DMS114 treated with DMSO at 0.1 percent for 48 hours (cell line): Measurements from ENCODE around the gene ZNF674.
"Not testable (repeated sequence)": the region's sequence is repeated elsewhere in the genome, so short reads cannot be mapped to it uniquely, and the experiment has no call there.

ENCODE experiments used
- DNase-seq: peaks from one replicate; lab custom pipeline; 2025; ENCODE audit not compliant: unreplicated experiment; lab: John Stamatoyannopoulos, UW

Gene ZNF674

DNA sequence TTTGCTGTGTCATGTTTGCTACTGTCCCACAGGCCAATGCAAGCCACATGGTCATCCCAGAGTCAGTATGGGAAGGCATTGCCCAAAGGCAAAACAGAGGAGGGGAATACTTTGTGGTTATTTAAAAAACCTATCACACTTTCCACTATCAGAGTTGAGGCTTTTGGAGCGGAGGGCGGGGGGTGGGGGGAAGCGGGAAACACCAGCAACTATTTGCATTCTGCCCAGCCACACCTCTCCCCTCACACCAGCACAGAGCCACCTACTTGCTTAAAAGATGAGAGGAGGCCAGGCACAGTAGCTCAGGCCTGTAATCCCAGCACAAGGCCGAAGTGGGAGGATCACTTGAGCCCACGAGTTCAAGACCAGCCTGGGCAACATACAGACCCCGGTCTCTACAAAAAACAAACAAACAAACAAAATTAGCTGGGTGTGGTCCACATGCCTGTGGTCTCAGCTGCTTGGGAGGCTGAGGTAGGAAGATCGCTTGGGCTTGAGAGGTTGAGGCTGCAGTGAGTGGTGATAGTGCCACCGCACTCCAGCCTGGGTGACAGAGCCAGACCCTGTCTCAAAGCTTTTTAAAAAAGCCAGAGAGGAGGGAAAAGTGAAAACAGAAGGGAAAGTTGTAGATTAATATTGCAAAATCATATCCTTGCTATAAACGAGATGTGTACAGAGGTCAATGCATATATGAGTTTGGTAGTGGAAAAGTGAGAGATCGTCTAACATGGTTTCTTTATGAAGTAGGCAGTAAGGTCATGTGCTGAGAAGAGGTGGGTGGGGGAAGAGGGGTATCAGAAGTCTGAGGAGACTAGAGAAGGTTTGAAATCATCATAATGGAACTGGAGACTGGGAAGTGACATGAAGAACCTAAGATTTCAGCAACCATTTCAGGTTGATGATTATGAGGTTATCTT, 26.5 kb upstream of the ZNF674 start:
- DNase-seq: no peak

DNA sequence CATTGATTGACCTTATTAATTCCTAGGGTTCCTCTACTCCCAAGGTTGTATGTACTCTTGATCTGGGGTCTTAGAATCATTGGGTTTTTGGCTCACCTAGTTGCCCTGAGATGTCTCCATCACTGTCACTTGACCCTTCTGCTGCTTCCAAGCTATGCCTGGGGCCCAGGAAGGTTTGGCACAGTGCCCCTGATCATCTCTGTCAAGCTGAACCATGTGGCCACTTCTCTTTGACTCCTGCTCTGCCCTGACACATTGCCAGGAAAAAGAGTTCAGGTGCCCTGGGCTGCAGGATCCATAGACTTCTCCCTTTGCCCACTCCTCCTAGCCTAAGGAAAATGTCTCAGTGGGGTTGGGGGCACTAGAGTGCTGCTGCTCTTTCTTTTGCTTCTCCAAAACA, 24.4 kb upstream of the ZNF674 start:
- no peak for DNase-seq

DNA sequence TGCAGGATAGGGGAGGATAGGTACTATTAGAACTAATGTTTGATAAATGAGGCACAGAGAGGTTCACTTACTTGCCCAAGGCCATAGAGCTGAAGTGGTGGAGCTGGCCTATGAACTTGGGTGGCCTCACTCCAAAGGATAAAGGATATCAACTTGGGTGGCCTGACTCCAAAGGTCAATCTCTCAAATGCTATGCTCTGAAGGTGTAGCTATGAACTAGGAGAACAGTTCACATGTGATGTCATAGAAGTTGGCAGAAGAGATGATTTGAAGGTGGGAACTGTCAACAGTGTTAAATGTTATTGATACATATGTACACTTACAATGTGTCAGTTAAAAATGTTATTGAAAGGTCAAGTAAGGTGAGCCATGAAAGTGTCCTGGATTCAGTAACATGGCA, 22.2 kb upstream of the ZNF674 start:
- DNase-seq: no peak

DNA sequence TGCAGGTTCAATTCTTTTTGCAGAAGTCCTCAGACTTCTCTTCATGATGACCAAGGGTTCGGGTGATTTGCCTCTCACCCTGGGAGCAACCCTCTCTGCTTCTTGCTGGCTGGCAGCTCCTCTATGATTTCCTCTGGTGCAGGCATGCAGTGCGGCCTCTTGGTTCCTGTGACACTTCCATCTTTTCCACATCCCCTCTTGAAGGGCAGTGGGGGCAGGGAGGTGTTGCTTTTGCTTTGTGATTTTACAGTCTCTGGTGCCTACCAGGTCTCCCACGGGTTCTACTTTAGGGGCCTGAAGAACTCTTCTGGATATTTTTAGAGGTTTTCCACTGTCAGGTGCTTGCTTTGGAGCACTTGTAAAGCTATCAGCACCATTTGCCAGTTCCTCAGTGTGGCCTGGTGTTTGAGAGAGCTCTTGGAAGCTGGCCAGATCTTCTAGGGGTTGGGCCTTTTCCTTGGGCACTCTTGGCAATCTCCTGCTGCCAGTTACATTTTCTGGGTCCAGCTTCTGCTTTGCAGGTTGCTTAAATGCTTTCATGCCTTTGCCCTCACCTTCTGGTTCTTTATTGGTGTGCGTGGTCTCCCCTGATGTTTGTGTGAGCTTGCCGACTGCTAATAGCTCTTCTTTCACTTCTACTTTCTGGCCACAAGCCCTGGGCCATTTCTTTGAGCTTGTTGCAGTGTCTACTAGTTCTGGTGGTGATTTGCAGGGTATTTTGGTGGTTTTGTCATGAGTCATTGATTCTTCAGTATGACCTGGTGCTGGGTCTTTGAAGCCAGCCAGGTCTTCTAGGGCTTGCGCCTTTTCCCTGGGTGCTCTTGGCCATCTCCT, 16.8 kb upstream of the ZNF674 start:
- DNase-seq: no peak

DNA sequence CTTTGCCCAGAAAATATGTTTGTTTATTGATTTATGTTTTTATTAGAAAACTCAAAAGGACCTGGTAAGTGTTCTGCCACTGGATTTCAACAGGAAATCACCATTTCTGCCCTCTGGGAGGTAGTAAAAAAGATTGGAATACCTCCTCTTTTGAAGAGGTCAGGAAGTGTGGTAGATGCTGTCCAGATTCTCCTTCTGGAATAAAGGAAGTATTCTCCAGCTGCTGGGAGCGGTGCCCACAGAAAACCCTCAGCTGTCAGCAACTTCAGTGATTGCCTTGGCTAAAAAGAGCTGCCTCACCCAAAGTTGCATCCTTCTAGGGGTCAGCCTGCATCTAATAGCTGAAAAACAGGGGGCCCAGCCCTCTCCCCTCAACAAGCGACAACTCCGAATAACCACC, 13.8 kb upstream of the ZNF674 start:
- DNase-seq: no peak

DNA sequence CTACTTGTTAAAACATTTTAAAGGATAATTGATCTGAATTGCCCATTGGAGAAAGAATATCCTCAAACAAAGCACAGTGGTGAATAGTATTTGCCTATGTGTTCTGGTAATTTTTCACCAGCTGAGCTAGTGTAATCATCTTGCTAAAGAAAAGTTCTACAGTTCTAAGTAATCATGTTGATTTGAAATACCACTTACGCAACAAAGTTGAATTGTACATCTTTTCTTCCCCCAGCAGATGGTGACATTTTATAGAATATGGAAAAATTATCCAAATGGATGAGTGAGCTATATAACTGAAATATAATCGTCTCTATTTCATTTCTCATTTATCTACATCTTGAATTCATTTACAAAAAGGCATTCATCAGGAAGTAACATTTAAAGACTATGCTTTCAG, 9.7 kb upstream of the ZNF674 start:
- DNase-seq: no peak

DNA sequence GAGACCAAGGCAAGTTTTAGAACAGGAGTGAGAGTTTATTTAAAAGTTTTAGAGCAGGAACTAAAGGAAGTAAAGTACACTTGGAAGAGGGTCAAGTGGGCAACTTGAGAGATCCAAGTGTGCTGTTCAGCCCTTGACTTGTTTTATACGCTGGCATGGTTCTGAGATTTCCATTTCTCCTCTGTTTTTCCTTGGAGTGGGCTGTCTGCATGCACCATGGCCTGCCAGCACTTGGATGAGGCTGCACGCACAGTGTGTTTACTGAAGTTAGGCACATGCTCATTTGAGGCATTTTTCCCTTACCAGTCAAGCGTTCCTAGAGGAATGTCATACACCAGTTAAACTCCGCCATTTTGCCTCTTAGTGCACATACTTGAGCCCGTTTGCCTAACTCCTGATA, 8.7 kb upstream of the ZNF674 start:
- no peak for DNase-seq

DNA sequence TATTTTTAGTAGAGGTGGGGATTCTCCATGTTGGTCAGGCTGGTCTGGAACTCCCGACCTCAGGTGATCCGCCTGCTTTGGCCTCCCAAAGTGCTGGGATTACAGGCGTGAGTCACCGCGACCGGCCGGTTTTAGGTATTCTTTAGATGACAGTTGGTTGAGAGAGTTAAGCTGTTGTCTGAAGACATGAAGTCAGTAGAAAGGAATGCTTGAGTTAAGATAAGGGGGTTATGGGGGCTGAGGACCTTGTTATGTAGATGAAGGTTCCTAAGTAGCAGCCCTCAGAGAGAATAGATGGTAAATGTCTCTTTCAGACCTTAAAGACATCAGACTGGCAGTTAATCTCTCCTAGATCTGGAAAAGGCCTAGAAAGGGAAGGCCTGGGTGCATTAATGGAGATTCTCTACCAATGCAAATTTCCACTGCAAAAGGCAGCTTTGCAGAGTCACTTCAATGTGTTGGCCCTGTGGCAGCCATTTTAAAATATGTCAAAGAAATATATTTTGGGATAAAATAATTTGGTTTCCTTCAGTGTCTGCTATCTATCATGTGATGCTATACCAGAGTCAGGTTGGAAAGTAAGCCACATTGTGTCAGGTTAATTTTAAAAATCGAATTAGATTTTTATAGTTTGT, 6.4 kb upstream of the ZNF674 start:
- DNase-seq: no peak

DNA sequence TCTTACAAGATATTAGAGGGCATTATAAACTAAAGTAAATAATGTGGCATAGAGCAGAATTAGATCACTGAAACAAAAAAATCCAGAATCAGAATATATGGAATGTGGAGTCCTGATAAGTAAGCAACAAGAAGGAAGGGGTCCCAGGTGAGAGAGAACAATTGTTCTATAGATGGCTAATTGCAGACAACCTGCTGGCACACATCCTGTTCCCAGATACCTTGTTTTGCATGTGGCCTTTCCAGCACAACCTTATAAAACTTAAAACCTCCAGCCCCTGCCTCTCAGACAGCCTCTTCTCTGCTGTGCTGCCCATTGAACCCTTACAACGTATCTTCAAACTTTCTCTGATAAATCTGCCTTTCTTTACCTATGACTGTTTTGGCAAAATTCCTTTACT, 4.7 kb upstream of the ZNF674 start:
- no peak for DNase-seq

DNA sequence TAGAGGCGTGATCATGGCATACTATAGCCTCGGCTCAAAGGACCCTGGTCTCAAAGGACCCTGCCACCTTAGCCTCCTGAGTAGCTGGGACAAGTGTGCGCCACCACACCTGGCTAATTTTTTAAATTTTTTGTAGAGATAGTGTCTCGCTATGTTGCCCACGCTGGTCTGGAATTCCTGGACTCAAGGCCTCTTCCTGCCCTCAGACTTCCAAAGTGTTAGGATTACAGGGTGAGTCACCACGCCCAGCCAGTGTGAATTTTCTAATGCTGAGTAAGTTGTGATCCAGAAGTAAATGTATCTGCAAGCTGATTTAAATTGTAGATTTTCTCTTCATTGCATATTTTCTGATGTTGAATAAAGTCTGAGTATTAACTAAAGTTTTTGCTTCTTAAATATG, 2.6 kb upstream of the ZNF674 start:
- DNase-seq: no peak

DNA sequence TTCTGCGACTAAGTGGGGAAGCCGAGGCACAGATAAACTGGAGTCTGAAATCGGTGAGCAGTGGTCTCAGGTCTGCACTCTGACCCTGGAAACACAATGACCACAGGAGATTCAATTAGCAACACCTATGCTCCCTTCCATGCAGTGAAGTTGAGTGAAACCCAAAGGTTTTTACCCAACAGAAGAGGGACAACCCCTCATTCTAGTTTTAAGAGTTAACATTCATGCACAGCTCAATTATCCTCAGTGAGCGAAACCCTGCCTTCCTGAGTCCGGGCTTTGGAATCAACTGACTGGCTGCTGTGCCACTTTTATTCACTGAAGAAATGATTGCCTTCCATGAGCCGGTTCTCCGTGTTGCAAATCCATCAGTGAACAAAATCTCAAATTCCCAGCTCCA, 694 bp downstream of the ZNF674 start:
- not testable (repeated sequence) for DNase-seq

DNA sequence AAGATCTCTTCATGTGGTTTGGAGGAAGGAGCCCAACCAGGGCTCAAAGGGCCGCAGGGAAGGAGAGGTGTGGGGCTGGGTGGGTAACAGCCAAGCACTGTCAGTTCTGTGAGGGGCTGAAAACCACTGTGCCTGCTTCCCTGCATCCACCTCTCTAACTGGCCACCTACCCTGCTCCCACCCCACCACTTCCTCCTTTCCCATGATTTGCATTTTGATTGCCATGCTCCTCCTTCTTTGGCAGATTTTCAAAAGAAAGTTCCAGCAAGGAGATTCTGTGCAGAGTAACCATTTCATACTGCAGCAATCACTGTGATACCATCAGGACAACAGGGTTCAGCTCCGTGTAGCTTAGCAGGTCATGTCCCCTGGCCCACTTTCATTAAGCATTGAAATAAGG, 1.8 kb downstream of the ZNF674 start:
- DNase-seq: no peak

DNA sequence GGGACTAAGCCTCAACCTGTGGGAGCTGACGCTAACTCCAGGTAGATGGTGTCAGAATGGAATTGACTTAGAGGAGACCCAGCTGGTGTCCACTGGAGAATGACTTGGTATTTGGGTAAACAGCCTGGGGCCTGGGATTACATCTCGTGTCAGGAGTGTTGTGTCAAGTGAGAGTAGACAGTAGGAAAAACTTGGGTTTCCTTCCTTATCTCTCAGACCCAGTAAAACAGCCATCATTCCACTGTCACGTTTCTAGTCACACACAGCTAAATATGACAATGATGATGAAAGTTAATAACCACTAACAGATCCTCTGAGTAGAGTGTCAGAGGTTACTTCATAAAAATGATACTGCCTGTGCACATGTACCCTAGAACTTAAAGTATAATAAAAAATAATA, 13.8 kb downstream of the ZNF674 start:
- no peak for DNase-seq

DNA sequence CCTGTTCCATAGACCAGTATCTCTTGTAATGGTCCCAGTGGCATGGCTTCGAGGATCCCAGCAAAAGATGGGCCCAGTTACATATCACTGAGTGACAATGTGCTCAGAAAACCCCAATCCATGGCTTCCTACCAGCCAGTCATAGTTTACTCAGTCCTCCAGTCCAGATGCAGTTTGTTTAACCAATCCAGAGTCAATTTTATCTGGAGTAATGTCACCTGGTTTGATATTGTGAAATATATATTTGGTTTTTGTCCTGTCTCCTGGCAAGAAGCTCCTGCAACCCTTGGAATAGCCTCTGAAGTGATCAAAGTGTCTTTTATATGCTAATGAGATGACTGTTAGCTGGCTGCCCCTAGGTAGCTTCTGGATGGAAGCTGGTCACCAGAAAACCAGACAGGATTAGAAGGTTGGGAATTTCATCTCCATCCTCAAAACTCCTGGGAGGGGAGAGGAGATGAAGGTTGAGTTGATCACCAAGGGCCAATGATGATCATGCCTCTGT, 14.8 kb downstream of the ZNF674 start:
- not testable (repeated sequence) for DNase-seq

DNA sequence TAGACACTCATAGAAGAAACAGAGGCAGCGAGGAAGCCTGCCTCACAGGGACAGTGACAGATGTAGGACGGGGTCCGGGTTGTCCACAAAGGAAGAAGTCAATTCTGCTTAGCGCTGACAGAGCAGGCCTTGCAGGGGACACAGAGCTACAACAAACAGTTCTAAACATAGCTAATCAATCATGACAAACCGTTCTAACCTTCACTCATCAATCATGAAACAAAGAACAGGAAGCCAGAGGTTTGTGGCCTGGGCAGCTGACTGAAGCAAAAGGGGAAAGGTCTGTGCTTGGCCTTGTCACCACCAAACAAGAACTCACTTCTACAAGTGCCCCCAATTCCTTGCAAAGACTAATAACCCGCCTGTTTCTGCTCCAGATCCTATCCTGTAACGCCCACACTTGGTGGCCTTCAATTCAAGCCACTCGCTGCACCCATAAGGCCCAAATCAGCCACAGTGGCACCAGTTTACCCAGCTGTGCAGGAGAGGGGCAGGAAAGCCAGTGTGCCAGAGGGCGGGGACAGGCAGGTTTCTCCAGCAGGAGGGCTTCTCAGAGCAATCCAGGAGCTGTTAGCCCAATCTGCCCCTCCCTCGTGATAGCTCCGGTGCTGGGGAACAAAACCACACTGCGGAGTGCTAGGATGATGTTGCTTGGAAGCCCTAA, 15.3 kb downstream of the ZNF674 start:
- DNase-seq: not testable (repeated sequence)

DNA sequence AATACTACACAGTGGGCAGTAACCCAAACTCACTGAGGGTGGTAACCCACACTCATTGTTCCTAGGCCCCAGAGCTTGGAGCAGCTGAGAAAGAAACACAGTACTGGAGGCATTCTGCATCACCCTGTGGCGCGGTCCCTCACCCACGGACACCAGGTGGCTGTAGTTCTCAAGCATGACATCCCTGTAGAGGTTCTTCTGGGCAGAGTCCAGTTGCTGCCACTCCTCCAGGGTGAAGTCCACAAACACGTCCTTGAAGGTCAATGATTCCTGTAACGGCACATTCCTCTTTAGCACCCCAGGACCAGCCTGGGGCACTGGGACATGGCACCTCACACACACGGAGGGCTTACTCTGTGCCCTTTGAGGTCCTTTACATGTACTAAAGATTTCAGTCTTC, 16.6 kb downstream of the ZNF674 start:
- DNase-seq: not testable (repeated sequence)

DNA sequence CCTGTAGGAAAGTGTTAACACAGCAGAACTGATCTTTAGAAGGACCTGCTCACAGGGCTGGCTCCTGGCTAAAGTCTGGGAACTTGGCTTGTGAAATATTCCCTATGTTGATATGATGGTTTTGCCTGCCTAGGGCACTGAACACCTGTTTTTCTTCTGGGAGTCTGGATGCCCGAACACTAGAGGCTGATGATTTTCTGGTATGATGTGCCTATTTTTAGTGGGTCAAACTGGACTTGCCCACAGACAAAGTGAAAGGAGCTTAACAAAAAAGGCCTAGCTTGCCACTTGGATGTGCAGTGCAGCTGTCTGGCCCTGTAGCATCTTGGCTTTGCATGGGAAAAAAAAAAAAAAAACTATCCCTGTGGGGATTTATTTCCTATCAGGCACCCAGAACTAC, 39.1 kb downstream of the ZNF674 start:
- no peak for DNase-seq

DNA sequence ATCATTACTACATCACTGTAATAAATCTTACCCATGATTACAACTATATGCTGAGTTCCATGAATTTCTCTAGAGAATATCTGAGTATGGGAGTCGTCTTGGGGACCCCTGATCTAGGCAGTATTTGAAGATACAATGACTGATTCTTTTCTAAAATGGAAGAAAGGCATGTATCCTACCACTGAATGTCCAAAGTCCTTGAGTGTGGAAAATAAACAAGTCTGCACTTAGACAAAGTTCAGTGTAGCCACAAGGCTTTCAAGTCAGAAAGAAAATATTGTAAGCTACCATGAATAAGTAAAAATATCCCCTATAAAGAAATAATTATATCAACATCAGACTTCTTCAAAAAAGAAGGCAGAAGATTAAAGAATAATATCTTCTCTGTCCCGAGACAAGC, 42.4 kb downstream of the ZNF674 start:
- DNase-seq: no peak

DNA sequence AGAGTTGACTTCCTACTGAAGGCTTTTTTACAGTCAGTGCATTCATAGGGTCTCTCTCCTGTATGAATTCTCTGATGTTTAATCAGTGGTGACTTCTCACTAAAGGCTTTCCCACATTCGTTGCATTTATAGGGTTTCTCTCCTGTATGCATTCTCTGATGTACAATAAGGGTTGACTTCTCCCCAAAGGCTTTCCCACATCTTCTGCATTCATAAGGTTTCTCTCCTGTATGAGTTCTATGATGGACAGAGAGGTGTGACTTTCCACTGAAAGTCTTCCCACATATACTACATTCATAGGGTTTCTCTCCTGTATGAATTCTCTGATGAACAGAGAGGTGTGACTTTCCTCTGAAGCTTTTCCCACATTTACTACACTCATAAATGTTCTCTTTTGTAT, 45.2 kb downstream of the ZNF674 start:
- DNase-seq: no peak

DNA sequence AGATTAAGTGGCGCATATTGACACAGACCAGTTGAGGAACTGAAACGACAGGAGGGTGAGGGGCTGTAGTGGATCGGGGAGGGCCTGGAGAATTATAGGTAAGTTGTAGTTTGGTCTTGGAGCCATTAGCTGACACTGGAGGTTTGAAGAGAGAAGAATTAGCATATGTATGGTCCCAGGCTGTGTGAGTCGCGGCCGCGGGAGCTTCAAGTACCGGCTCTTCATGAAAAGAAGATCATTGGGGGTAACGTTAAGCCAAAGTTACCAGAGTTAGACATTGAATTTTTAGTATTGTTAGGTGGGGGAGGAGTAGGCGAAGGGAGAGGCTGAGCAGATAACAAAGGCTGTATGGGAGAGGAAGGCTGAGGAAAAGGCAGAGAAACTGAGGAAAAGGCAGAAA, 56.5 kb downstream of the ZNF674 start:
- DNase-seq: no peak

DNA sequence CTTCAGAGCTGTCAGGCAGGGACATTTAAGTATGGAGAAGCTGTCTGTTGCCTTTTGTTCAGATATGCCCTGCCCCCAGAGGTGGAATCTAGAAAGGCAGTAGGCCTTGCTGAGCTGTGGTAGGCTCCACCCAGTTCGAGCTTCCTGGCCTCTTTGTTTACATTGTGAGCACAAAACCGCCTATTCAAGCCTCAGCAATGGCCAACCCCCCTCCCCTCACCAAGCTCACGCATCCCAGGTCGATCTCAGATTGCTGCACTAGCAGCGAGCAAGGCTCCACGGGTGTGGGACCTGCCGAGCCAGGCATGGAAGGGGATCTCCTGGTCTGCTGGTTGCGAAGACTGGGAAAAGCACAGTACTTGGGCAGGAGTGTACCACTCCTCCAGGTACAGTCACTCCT, 59.3 kb downstream of the ZNF674 start:
- no peak for DNase-seq
